Adrenal gland (tissue), 12 donors: Measurements from ENCODE around the gene PIERCE2. TPM values are rescaled to one million over a fixed set of nuclear protein-coding genes. Genes with fewer than 3 reads are reported as not detected.
A peak's percentile ranks its signal among the peaks of the same experiment; 100 is the strongest.
"Not testable (repeated sequence)": the region's sequence is repeated elsewhere in the genome, so short reads cannot be mapped to it uniquely, and the experiment has no call there.

Source experiments
- DNase-seq, 7 donors: peaks; one replicate each; pipeline ENCODE4 v3.0.0-alpha.2; 2019 to 2020
- H3K27ac ChIP-seq, 5 donors: fragments of 200-600 bp; sonication (generic) in 4 of 5; 1 replicate in 3 of 5; 2 replicates in 2 of 5; pipeline versions ENCODE4 v1.5.1 to v1.8.0; 2016 to 2020; ENCODE audit warnings: mild to moderate bottlenecking in 1 of 5
- H3K27me3 ChIP-seq: fragments of 200-600 bp; 2 replicates; pipeline ENCODE4 v1.8.0; 2021
- H3K36me3 ChIP-seq, 2 donors: fragments of 200-600 bp; replicated peaks in 1 of 2; 1 replicate in 1 of 2; 2 replicates in 1 of 2; pipeline versions ENCODE4 v1.5.1 to v1.8.0; 2018 to 2022
- H3K4me1 ChIP-seq, 2 donors: fragments of 200-600 bp; replicated peaks in 1 of 2; 1 replicate in 1 of 2; 2 replicates in 1 of 2; pipeline versions ENCODE4 v1.5.1 to v1.8.0; 2018 to 2021
- H3K4me3 ChIP-seq, 4 donors: fragments of 200-600 bp; sonication (generic) in 3 of 4; one replicate each; pipeline ENCODE4 v1.5.1; 2016 to 2018
- H3K9me3 ChIP-seq, 3 donors: fragments of 200-600 bp; sonication (generic) in 1 of 3; replicated peaks in 1 of 3; 1 replicate in 2 of 3; 2 replicates in 1 of 3; pipeline versions ENCODE4 v1.5.1 to v1.8.0; 2016 to 2021
- CTCF ChIP-seq, 6 experiments: fragments of 450-650 bp in 4 of 6; fragments of 200-600 bp in 2 of 6; sonication (generic) in 1 of 6; IDR thresholded peaks; 1 replicate in 5 of 6; 2 replicates in 1 of 6; pipeline versions ENCODE4 v1.5.1 to v1.8.0; 2016 to 2021; ENCODE audit warnings: antibody characterized with exemption in 6 of 6, mild to moderate bottlenecking in 2 of 6, moderate library complexity in 1 of 6
- POLR2A ChIP-seq, 2 donors: fragments of 450-650 bp; IDR thresholded peaks; one replicate each; pipeline ENCODE4 v1.6.1; 2017; ENCODE audit warnings: antibody characterized with exemption in 2 of 2, mild to moderate bottlenecking in 2 of 2, moderate library complexity in 1 of 2
- WGBS, 4 donors: extraction: QIAGEN DNeasy Blood & Tissue Kit in 2 of 4; methylation state at CpG; one replicate each; pipeline versions ENCODE4 v1.1.5 to v1.1.7; 2013 to 2017; 5-methylcytosine and 5-hydroxymethylcytosine counted together
- intact Hi-C, 2 donors: fragments of 100-400 bp; cut with DNase I; formaldehyde crosslinking; loops; one replicate each; pipeline versions ENCODE4 v1.14.1 to v1.15.0; 2022 to 2023
- polyA plus RNA-seq, 3 donors: library from polyadenylated mRNA; stranded (reverse); fragments of 200-250 nt in 2 of 3; fragments of 350-450 nt in 1 of 3; fragmentation: Illumina TruSeq in 1 of 3; extraction: RNeasy Lipid Tissue Mini Kit (QIAGEN cat#74804) in 1 of 3; gene quantifications; one replicate each; pipeline ENCODE4 v1.2.3, GENCODE V29; 2013 to 2014
- total RNA-seq, 9 donors: library from RNA; depleted of rRNA in 4 of 9; stranded (reverse); fragments of >200 nt in 4 of 9; fragments of 120-200 nt in 1 of 9; fragmentation: NEBNext Ultra II Directional in 1 of 9; extraction: Animal tissue kit (Norgen Biotek cat#: 25700) in 1 of 9; gene quantifications; one replicate each; pipeline versions ENCODE4 v1.1.0 to v1.2.4, GENCODE V29; 2013 to 2023
- donor health status: healthy with polysubstance abuse.
- donor health status: Bipolar disorder and iron deficiency.
- donor health status: DM: yes; HTN: yes; CAD: no.
- donor health status: DM: no; HTN: no; CAD: no.
- donor health status: DM: no; HTN: no; CAD: no.
- donor health status: DM: yes; HTN: yes; CAD: no.

The PIERCE2 gene
- total and polyA plus RNA-seq, 12 donors: 0.75 to 6.5 (median 2.3) TPM

GRCh38 chr15:55394694-55395093, 13.6 kb upstream of the PIERCE2 start:
- no peak for DNase-seq
- Histone ChIP-seq H3K27ac (no peak overlapping the region), H3K4me3 (no peak overlapping the region), H3K9me3 (no peaks in the 10 kb centered on the region), H3K4me1 (peaks cover 0 to 3% of the 10 kb centered on the region in 2 donors), H3K36me3 (no peaks in the 10 kb centered on the region), H3K27me3 (no peaks in the 10 kb centered on the region)
- WGBS, 4 donors: 92 to 100% (median 93%) methylated on average over 1 of the region's 1 CpG
- no peak for TF ChIP-seq POLR2A (IDR thresholded peaks at IDR 0.05)
- TF ChIP-seq CTCF (IDR thresholded peaks at IDR 0.05): no peak
- intact Hi-C loops: no loop called here

GRCh38 chr15:55398243-55398642, 10.1 kb upstream of the PIERCE2 start:
- peaks cover 0 to 12% of the 10 kb centered on the region in 2 donors for H3K4me1 ChIP-seq
- no peak overlapping the region for H3K4me3 ChIP-seq
- 91 to 97% (median 93%) methylated on average over 5 of the region's 5 CpGs for WGBS, 4 donors
- no peak for TF ChIP-seq POLR2A (IDR thresholded peaks at IDR 0.05)
- TF ChIP-seq CTCF (IDR thresholded peaks at IDR 0.05): no peak
- no peaks in the 10 kb centered on the region for H3K9me3 ChIP-seq
- no peak overlapping the region for H3K27ac ChIP-seq
- intact Hi-C loops: no loop called here
- H3K36me3 ChIP-seq: no peaks in the 10 kb centered on the region
- DNase-seq: no peak
- no peaks in the 10 kb centered on the region for H3K27me3 ChIP-seq

GRCh38 chr15:55400050-55400449, 8.2 kb upstream of the PIERCE2 start:
- 82 to 98% (median 96%) methylated on average over 8 of the region's 8 CpGs for WGBS, 4 donors
- H3K4me1 ChIP-seq: peaks cover 0 to 25% of the 10 kb centered on the region in 2 donors
- intact Hi-C loops: not testable (repeated sequence)

GRCh38 chr15:55401786-55402246, 6.5 kb upstream of the PIERCE2 start:
- no peak for TF ChIP-seq POLR2A (IDR thresholded peaks at IDR 0.05)
- TF ChIP-seq CTCF (IDR thresholded peaks at IDR 0.05): no peak
- no peaks in the 10 kb centered on the region for H3K36me3 ChIP-seq
- 67 to 81% (median 77%) methylated on average over 1 of the region's 1 CpG for WGBS, 4 donors
- no peak overlapping the region for H3K4me3 ChIP-seq
- peaks cover 7 to 37% of the 10 kb centered on the region in 2 donors for H3K4me1 ChIP-seq
- H3K27ac ChIP-seq: no peak overlapping the region
- H3K27me3 ChIP-seq: no peaks in the 10 kb centered on the region
- H3K9me3 ChIP-seq: no peaks in the 10 kb centered on the region
- no peak for DNase-seq
- intact Hi-C loops: no loop called here

More at GRCh38 chr15:55400050-55400449, 8.2 kb upstream of the PIERCE2 start:
- not testable (repeated sequence) for H3K36me3 ChIP-seq, H3K27me3 ChIP-seq, H3K27ac ChIP-seq, H3K4me3 ChIP-seq, DNase-seq, H3K9me3 ChIP-seq

GRCh38 chr15:55402707-55403106, 5.6 kb upstream of the PIERCE2 start:
- Histone ChIP-seq H3K27ac (peak overlapping the region in 2 of 5 donors; percentile 17 to 56), H3K36me3 (no peaks in the 10 kb centered on the region), H3K4me1 (peaks cover 7 to 41% of the 10 kb centered on the region in 2 donors), H3K4me3 (no peak overlapping the region), H3K9me3 (no peaks in the 10 kb centered on the region), H3K27me3 (no peaks in the 10 kb centered on the region)
- intact Hi-C loops: no loop called here
- no peak for TF ChIP-seq CTCF (IDR thresholded peaks at IDR 0.05)
- TF ChIP-seq POLR2A (IDR thresholded peaks at IDR 0.05): no peak
- no peak for DNase-seq
